Smooth muscle cell (in vitro differentiated cells): ENCODE data around the gene ACACA. TPM values are rescaled to one million over a fixed set of nuclear protein-coding genes. Genes with fewer than 3 reads are reported as not detected.

Experiments
- DNase-seq: peaks from one replicate; lab custom pipeline; 2025; ENCODE audit not compliant: unreplicated experiment; lab: John Stamatoyannopoulos, UW
- H2AFZ ChIP-seq: fragments of 200-600 bp; sonication (generic); 2 replicates; pipeline ENCODE4 v1.6.0; 2016; ENCODE audit warnings: antibody characterized with exemption, low read depth, mild to moderate bottlenecking
- H3F3A ChIP-seq: fragments of 200-600 bp; sonication (generic); 2 replicates; pipeline ENCODE4 v1.6.0; 2017; ENCODE audit warnings: antibody characterized with exemption, low read depth
- H3K27ac ChIP-seq: fragments of 200-600 bp; sonication (generic); 2 replicates; pipeline ENCODE4 v1.5.1; 2016; ENCODE audit warnings: low read depth, mild to moderate bottlenecking
- H3K27me3 ChIP-seq: fragments of 200-600 bp; sonication (generic); 2 replicates; pipeline ENCODE4 v1.6.1; 2016; ENCODE audit warnings: low read depth, mild to moderate bottlenecking
- H3K36me3 ChIP-seq: fragments of 200-600 bp; sonication (generic); 2 replicates; pipeline ENCODE4 v1.5.1; 2016; ENCODE audit warnings: low read depth
- H3K4me1 ChIP-seq: fragments of 200-600 bp; sonication (generic); 2 replicates; pipeline ENCODE4 v1.5.1; 2016; ENCODE audit warnings: low read depth
- H3K4me2 ChIP-seq: fragments of 200-600 bp; sonication (generic); 2 replicates; pipeline ENCODE4 v1.6.0; 2016; ENCODE audit warnings: mild to moderate bottlenecking
- H3K4me3 ChIP-seq: fragments of 200-600 bp; sonication (generic); 2 replicates; pipeline ENCODE4 v1.5.1; 2016; ENCODE audit warnings: mild to moderate bottlenecking
- H3K79me2 ChIP-seq: fragments of 200-600 bp; sonication (generic); 2 replicates; pipeline ENCODE4 v1.6.0; 2016; ENCODE audit warnings: low read depth, mild to moderate bottlenecking
- H3K9ac ChIP-seq: fragments of 200-600 bp; sonication (generic); 2 replicates; pipeline ENCODE4 v1.6.0; 2016; ENCODE audit warnings: low read depth
- H3K9me3 ChIP-seq: fragments of 200-600 bp; sonication (generic); replicated peaks from 2 replicates; pipeline ENCODE4 v1.5.1; 2016; ENCODE audit warnings: low read depth
- H4K20me1 ChIP-seq: fragments of 200-600 bp; sonication (generic); 2 replicates; pipeline ENCODE4 v1.6.0; 2016; ENCODE audit warnings: low read depth
- WGBS: methylation state at CpG from one replicate; pipeline ENCODE4 v1.1.7; 2016; ENCODE audit warnings: low lambda C conversion rate; 5-methylcytosine and 5-hydroxymethylcytosine counted together
- polyA plus RNA-seq: library from polyadenylated mRNA; unstranded; fragments of >200 nt; fragmentation: Nextera tagmentation; extraction: Ambion mirVana; gene quantifications from 2 replicates; pipeline ENCODE4 v1.2.1, GENCODE V29; 2016
- total RNA-seq: library from RNA; depleted of rRNA; stranded (reverse); fragments of >200 nt; gene quantifications from 2 replicates; pipeline ENCODE4 v1.2.3, GENCODE V29; 2014
- TF ChIP-seq, protein P1 (sequence below): fragments of 200-600 bp; sonication (generic); IDR thresholded peaks from 2 replicates; pipeline ENCODE4 v1.5.1; 2017; ENCODE audit warnings: borderline replicate concordance, mild to moderate bottlenecking, antibody characterized with exemption; ENCODE audit not compliant: insufficient read depth, poor library complexity, severe bottlenecking

The ACACA gene
- total and polyA plus RNA-seq, 2 experiments from 2014 or later: 16.4 to 33.9 TPM

DNA sequence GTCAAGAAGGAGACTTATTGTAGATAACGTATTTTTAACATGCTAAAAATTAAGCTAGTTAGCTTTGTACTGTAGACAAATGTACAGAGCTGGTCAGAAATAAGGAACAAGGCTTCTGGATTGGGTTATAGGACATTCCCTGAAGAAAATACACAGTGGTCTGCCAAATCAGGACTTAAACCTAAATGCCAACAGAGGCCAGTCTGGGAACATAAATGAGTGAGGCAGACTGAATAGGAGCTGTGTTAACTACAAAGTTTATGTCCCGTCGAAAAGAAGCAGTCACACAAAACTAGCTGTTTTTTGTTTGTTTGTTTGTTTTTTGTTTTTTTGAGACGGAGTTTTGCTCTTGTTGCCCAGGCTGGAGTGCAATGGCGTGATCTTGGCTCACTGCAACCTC is 151.2 kb downstream of the ACACA start:
- Histone ChIP-seq H2AFZ (no peak overlapping the region), H3K4me3 (no peak overlapping the region), H3K4me1 (no peaks in the 10 kb centered on the region), H3K36me3 (no peaks in the 10 kb centered on the region), H3K27me3 (no peaks in the 10 kb centered on the region), H3K27ac (no peak overlapping the region), H3K9me3 (no peaks in the 10 kb centered on the region), H3K9ac (no peak overlapping the region), H3F3A (no peaks in the 10 kb centered on the region), H4K20me1 (no peaks in the 10 kb centered on the region), H3K79me2 (no peaks in the 10 kb centered on the region), H3K4me2 (no peak overlapping the region)
- 86% methylated on average over 5 of the region's 5 CpGs for WGBS
- DNase-seq: no peak
- TF ChIP-seq, protein P1, sequence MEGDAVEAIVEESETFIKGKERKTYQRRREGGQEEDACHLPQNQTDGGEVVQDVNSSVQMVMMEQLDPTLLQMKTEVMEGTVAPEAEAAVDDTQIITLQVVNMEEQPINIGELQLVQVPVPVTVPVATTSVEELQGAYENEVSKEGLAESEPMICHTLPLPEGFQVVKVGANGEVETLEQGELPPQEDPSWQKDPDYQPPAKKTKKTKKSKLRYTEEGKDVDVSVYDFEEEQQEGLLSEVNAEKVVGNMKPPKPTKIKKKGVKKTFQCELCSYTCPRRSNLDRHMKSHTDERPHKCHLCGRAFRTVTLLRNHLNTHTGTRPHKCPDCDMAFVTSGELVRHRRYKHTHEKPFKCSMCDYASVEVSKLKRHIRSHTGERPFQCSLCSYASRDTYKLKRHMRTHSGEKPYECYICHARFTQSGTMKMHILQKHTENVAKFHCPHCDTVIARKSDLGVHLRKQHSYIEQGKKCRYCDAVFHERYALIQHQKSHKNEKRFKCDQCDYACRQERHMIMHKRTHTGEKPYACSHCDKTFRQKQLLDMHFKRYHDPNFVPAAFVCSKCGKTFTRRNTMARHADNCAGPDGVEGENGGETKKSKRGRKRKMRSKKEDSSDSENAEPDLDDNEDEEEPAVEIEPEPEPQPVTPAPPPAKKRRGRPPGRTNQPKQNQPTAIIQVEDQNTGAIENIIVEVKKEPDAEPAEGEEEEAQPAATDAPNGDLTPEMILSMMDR: no peak

DNA sequence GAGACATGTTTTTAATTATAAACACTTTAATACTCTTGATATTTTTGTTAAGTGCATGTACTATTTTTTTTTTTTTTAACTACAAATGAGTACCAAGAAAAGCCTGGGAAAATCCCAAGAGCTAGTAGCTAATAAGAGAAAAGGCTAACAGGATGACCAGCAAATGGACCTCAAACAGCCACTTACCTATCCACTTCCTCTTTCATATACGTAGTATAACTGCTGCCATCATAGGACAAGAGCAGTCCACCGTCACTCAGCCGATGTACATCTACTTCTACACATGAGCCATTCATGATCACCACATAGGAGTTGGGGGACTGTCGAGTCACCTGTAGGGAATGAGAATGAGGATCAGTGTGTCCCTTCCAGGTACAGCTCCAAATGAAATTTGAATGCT is 158.8 kb downstream of the ACACA start:
- H3K27me3 ChIP-seq: no peaks in the 10 kb centered on the region
- TF ChIP-seq, protein P1: no peak
- H3K4me2 ChIP-seq: no peak overlapping the region
- no peak overlapping the region for H3K27ac ChIP-seq
- H4K20me1 ChIP-seq: no peaks in the 10 kb centered on the region
- H3K9ac ChIP-seq: no peak overlapping the region
- no peaks in the 10 kb centered on the region for H3K79me2 ChIP-seq
- DNase-seq: no peak
- no peak overlapping the region for H2AFZ ChIP-seq
- H3F3A ChIP-seq: no peaks in the 10 kb centered on the region
- 94% methylated on average over 4 of the region's 4 CpGs for WGBS
- no peak overlapping the region for H3K4me3 ChIP-seq
- H3K4me1 ChIP-seq: no peaks in the 10 kb centered on the region
- peaks cover 22% of the 10 kb centered on the region for H3K36me3 ChIP-seq
- H3K9me3 ChIP-seq: no peaks in the 10 kb centered on the region

DNA sequence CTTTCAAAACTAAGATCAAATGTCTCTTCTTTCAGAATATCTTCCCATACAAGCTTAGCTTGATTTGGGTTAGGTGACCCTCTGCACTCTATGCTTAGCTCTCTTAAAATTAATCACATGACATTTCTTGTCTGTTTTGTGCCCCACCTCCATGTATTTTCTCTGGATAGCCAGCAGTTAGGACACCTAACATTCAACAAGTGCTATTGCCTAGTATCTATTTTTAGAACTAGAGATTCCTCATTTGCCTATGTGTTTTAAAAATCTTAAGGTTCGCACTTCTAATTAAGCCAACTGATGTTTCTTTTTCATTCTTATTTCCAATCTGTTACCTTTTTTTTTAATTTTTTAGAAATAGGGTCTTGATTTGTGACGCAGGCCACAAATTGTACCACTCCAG is 160.6 kb downstream of the ACACA start:
- peaks cover 22% of the 10 kb centered on the region for H3K36me3 ChIP-seq
- no peak overlapping the region for H3K27ac ChIP-seq
- H3K4me1 ChIP-seq: no peaks in the 10 kb centered on the region
- H2AFZ ChIP-seq: no peak overlapping the region
- H3K27me3 ChIP-seq: no peaks in the 10 kb centered on the region
- peaks cover 6% of the 10 kb centered on the region for H3F3A ChIP-seq
- no peak overlapping the region for H3K4me3 ChIP-seq
- 95% methylated on average over 2 of the region's 2 CpGs for WGBS
- H3K9me3 ChIP-seq: no peaks in the 10 kb centered on the region
- no peaks in the 10 kb centered on the region for H3K79me2 ChIP-seq
- H3K9ac ChIP-seq: no peak overlapping the region
- H3K4me2 ChIP-seq: no peak overlapping the region
- H4K20me1 ChIP-seq: no peaks in the 10 kb centered on the region
- TF ChIP-seq, protein P1: no peak
- no peak for DNase-seq

DNA sequence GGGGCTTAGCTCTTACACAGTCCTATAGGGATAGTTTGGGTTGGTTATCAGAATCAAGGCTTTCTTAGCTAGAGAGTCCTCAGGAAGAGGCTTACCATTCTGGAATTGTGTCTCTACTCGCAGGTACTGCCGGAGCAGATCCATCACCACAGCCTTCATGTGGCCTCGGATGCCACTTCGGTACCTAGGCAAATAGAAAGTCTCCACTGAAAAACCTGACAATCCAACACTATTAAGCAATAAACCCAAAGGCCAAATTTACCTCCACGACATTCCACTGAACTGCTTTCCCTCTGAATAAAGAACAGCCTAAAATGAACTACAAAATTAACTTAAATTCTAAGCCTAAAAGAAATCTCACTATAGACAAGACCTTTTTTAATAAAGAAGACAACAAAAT is 166.3 kb downstream of the ACACA start:
- H4K20me1 ChIP-seq: no peaks in the 10 kb centered on the region
- peaks cover 12% of the 10 kb centered on the region for H3F3A ChIP-seq
- H2AFZ ChIP-seq: no peak overlapping the region
- no peak overlapping the region for H3K9ac ChIP-seq
- TF ChIP-seq, protein P1: no peak
- DNase-seq: no peak
- no peak overlapping the region for H3K4me2 ChIP-seq
- no peak overlapping the region for H3K27ac ChIP-seq
- H3K36me3 ChIP-seq: peaks cover 11% of the 10 kb centered on the region
- no peaks in the 10 kb centered on the region for H3K27me3 ChIP-seq
- no peak overlapping the region for H3K4me3 ChIP-seq
- no peaks in the 10 kb centered on the region for H3K4me1 ChIP-seq
- H3K79me2 ChIP-seq: no peaks in the 10 kb centered on the region
- H3K9me3 ChIP-seq: no peaks in the 10 kb centered on the region
- WGBS: 85% methylated on average over 5 of the region's 5 CpGs
